Smooth muscle cell of the brain vasculature (primary cell): ENCODE measurements around the gene NDUFS6.
"Not testable (repeated sequence)": the region's sequence is repeated elsewhere in the genome, so short reads cannot be mapped to it uniquely, and the experiment has no call there.

Experiments used
- DNase-seq: peaks from one replicate; pipeline ENCODE4 v3.0.0-alpha.2; 2012; ENCODE audit warnings: low read depth, low spot score

The NDUFS6 gene

DNA sequence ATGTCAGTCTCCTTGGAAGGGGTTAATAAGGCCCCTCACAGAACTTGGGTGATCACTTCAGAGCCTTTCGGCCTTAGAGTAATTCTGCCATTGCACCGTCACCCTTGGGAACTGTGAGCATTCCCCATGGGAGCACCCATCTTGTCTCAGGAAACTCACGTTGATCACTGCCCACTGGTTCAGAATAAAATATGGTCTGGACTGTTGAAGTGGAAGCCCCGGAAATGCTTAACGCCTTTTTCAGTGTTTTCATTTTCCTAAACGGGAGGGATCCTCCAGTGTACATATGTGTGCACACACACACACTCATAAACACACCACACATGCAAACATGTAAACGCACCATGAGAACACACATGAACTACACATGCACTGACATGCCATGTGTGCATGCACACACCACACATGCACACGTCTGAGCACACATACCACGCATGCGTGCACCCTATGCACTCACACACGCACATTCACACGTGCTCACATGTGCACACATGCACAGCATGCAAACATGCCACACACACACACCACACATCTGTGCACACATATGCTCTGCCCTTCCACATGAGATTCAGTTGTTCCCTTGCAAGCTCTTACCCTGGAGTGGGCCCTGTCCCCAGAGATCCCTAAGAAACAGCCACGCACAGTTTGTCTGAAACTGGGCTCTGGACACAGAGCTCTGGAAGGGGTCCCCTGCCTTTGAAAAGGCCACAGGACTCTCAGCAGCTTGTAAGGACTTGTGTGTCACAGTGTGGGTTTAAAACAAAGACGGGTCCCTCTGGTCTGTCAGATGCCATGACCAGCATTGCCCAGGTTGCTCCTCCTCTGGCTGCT, 18.6 kb upstream of the NDUFS6 start:
- no peak for DNase-seq

DNA sequence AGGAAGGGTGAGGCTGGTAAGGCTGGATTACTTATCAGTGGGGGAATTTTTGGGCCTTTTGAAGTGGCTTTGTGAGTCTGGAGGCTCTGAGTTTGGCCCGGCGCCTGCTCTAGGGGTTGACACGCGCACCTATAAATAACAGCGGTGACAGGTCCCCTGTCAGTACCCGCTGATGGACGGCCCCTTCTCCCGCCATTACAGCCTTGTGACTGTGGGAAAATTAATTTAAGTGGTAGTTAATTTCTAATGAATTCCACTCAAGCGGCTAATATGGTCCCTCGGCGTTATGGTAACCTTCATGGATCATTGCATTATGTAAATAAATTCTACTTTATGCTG, 18.0 kb upstream of the NDUFS6 start:
- DNase-seq = no peak

DNA sequence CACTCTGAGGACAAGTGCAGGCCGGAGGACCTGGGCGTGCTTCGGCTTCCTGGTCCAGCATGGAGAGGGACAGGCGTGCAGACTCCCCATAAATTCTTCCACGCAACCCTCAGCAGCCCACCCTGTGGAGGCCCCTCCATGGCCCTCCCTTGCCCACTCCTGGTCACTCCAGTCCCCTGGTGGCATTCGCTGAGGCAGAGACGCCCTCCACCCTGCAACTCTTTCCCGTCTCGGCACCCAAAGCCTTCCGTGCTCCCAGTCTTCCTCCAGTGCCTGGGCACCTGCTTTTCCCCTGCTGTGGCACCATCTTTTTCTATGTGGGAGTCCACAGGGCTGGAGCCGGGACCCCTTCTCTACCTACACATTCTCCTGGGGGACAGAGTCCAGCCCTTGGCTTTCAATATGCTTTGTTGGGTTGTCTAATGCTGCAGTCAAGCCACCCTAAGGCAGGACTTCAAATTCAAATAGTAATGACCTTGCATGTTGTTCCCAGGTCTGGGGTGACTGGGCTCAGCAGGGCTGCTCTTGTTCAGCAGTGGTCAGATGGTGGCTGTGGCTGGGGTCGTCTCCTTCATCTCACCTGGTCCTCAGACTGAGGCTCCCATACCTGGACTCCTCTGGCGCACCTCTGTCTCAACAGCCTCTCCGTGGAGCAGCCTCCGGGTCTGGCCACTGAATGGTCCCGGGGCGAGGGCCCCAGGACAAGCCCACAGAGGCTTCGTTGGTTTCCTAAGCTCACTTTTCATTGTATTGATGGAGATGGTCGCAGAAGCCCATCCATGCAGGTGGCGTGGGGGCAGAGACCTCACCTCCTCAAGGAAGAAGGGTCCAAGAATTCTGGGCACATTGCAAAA, 16.8 kb upstream of the NDUFS6 start:
- DNase-seq = no peak

DNA sequence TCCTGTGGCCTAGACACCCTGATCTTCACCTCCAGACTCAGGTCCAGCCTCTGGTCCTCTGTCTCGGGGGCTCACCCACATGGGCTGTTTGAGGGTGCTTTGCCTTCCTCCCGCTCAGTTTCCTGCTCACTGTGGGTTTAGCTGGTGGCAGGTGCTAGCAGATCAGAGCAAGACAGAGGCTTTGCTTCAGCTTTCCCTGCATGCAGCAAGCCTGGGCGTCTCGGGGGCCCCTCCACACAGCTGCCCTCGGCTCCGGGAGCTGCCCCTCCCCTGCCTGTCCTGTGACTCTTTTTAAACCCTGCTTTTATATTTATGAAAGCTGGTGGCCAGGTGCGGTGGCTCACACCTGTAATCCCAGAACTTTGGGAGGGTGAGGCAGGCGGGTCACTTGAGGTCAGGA, 16.1 kb upstream of the NDUFS6 start:
- no peak for DNase-seq

DNA sequence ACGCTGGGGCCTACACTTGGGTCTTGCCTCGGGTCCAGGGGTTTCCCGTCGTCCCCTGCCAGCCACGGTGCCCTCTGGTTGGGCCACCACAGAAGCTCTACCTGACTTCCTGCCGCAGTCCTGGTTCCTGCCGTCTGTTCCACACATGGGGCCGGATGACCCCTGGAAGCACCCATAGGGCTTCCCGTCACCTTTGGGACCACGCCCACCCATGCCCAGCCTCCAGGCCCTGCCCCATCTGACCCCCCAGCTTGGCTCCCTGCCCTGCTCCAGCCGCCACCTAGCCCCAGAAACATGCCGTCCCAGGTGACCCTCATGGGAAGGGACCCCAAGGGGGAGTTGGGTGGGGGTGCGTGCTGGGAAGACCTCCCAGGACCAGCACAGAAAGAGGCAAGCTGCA, 15.2 kb upstream of the NDUFS6 start:
- DNase-seq = no peak

DNA sequence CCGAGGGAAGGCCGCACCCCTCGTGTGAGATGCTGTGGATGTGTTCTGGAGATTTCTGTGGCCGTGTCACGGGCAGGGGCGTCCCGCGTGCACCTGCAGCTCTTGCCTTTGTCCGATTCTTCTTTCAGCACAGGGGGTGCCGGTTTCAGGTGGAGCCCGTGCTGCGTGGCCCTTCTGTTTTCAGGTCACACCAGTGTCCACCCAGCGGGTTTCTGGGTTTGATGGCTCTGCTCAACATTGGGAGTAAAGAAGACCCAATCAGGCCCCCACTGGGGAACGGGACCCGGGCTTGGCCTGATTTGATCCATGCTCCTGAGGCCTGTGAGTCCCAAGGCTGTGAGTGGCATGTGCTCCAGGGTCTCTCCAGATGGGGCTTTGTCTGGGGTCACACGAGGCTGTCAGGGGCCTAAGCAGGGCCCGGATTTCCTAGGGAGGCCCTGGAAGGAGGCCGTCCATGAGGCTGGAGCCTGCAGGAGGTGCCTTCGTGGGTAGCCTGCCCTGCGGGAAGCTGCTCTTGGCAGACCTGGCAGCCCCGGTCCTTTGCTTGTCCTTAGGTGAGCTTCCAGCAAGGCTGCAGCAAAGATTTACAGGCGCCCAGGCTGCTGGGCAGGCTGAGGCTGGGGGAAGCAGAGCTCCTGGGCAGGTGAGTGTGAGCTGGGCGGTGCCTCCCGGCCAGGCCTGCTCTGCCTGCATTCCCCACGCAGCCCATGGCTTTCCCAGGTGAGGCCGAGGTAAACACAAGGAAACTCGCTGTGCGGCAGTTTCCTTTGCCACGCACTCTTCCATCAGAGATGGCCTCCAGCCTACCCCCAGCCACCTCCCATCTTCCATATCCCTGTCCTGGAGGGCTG, 14.4 kb upstream of the NDUFS6 start:
- DNase-seq = no peak

DNA sequence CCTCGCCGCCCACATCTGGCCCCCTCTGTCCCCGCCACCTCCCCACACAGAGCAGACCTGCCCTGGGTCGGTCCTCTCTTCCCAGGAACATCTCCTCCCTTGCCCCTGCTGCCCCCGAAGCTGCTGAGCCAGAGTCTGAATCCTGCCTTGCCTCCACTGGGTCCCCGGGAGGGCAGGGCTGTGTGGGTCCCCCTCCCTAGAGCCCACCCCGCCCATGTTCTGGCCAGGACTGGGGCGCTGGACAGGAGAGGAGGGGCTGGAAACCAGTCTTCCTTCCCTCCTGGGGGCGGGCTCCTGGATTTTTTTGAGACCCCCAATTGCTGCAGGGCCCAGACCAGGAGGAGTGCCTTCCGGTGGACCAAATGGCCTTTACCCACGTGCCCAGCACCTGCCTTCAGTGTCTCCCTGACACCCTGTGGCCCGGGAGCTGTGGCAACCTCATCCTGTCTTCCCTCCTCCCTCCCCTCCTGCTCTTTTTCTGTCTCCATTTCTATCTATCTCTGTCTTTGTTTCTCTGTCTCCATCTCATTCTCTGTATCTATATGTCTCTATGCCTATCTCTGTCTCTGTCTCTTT, 13.6 kb upstream of the NDUFS6 start:
- DNase-seq = no peak

DNA sequence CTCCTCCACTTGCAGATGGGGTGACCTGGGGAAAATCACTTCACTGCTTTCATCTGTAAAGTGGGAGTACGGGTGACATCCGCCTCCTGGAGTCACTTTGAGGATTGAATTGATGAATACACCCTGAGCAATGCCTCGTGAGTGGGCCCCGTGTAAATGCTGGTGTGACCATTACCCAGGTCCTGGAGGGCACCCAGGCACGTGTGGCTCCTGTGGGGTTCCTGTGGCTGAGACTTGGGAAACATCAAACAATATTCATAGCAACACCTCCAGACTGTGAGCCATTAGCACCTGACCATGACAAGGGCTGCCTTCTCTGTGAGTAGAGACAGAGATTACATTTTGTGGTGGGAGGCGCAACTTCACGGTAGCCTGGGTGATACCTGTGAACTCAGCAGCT, 13.0 kb upstream of the NDUFS6 start:
- DNase-seq = no peak

DNA sequence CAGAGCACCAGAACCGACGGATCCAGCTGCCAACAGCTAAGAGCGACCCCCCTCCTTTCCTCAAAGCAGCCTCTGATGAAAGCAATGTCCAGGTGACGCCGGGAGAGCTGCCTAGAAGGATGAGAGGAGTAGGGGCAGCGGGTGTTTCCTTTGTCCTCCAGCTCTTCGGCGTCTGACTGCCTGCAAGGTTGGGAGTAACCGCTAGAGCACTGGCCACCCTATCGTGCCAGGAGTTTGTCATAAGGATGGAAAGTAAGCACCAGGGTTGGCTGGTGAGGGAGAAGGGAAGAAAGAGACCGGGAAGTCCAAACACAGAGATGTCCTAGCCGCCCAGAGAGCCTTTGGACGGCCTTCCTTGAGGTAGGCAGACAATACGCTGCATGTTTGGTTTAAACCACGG, 12.4 kb upstream of the NDUFS6 start:
- DNase-seq = no peak

DNA sequence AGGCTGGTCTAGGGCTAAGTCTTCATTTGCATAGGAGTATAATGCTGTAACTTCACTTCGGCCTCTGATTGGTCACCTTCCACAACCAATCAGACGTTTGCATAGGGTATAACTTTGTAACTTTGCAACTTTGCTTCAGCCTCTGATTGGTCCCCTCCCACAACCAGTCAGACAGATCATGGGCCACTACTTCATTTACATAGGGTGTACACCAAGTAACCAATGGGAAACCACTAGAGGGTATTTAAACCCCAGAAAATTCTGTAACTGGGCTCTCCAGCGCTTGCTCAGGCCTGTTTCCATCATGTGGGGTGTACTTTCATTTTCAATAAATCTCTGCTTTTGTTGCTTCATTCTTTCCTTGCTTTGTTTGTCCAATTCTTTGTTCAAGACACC, 11.8 kb upstream of the NDUFS6 start:
- not testable (repeated sequence) for DNase-seq

DNA sequence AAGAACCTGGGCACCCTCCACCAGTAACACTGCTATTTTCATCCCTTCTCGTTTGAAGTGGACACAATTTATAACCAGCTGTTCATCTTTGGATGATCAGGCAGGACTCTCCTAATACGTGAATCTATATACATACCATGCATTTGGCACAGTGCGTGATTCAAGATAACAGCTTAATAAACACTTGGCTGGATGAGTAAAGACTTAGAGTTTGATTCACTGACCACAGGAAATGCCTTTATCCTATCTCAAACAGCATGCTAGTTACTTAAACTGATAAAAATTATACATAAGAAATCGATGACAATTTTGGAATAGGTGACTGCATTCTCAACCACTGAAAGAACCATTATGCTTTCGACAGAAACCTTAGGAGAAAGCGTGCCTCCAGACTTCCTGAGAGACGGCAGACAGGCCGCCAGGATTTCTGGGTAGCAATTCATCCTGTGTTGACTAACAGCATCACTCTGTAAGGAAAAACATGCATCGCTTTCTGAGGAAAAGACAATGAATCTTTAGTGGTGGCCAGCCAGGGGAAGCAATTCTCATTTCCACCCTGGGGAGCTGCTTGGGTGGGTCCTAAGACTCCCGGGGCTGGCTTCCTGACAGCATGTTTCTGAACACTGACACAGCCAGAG, 11.3 kb upstream of the NDUFS6 start:
- DNase-seq = no peak

DNA sequence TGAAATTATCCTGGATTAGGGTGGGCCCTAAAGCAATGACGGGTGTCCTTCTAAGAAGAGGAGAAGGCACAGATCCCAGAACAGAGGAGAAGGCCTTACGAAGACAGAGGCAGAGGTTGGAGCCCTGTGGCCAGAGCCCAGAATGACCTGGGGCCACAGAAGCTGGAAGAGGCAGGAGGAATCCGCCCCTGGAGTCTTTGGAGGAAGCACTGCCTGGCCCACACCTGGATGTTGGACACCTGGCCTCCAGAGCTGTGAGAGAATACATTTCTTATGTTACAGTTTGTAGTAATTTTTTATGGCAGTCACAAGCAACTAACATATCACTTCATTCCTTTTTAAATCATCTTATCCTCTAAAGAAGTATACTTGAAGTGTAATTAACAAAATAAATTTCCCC, 10.0 kb upstream of the NDUFS6 start:
- no peak for DNase-seq

DNA sequence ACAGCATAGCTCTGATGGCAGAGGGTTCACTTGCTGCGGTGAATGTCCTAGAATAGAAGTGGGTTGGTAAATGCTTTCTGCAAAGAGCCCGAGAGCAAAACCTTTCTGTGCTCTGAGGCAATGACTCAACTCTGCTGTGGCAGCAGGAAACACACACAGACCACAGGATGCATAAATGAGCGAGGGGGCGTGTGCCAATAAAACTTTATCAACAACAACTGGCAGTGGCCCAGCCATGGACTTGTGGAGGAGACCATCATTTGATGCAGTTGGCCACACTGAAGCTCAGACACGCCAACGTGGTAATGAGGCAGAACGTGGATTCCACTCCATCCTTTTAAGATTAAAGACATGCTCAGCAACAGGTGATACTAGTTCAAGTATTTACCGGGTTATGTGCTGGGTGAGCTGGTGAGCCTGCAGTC, 8.4 kb upstream of the NDUFS6 start:
- no peak for DNase-seq

DNA sequence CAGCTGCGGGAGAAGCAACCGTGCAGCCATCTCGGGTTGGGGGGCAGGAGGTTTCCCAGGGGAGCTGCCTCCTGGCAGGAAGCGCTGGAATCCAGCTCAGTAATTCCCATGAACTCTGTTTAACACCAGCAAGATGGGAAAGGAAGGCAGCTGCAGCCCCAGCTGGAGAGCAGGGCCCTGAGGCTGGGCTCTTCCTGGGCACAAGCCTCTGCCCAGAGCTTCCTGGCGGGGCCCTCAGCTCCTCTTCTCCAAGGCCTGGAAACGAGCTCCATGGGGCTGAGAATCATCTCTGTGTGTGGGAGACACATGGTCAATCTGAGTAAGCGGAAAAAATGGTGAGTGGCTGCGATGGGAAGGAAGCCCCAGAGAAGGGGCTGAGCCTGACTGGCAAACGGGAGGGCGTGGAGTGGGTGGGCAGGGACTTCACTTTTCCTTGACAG, 7.9 kb upstream of the NDUFS6 start:
- DNase-seq = no peak

DNA sequence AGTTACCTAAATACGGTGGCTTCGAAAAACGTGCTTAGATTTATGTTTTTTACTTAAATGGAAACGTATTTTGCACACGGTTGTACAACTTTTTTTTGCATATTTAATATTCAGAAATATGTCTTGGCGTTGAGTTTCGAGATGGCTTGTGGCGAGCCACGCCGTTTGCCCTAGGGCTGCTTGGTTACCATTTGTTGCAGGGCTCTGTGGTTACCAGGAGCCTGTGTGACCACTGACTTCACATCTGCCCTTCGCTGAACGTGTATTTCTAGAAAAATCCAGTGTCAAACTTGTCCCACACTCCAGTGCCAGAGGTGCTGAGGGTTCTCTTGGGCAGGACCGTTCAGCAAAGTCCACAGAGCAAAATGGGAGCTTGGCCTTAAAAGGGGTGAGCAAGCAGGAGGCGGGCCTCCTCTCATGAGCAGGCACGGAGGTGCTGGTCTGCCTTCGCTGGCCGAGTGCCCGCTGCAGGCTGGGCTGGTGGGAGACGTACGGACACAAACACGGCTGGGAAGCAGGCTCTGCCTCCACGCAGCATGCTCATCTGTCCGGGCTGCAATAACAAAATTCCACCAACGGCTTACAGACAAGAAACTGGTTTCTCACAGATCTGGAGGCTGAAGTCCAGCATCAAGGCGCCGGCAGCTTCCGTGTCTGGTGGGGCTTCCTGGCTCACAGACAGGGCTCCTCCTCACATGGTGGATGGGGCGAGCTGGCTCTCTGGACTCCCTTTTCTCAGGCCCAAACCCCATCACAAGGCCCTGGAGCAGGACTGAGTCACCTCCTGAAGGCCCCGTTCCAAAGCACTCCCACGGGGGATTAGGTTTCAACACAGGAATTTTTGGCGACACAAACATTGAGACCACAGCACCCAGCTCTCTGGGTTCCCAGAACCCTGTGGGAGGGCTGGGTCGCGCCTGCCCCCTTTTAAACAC, 7.0 kb upstream of the NDUFS6 start:
- DNase-seq = no peak

DNA sequence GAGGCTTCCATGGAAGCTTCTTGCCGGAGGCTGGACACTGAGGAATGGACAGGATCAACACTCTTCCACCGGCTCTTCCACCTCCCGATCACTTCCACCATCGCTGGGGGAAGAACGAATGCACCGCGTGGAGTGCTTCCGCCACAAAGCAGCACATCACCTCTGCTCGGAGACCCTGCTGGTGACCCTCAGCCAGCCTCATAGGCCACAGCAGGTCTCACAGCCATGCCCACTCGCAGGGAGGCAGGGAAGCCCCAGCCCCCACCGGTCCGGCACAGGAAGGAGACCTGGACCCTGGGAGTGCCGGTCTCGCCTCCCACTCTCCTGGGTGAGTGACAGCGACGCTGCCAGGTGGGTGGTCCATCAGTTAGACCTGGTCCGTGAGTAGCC, 6.3 kb upstream of the NDUFS6 start:
- DNase-seq = no peak

DNA sequence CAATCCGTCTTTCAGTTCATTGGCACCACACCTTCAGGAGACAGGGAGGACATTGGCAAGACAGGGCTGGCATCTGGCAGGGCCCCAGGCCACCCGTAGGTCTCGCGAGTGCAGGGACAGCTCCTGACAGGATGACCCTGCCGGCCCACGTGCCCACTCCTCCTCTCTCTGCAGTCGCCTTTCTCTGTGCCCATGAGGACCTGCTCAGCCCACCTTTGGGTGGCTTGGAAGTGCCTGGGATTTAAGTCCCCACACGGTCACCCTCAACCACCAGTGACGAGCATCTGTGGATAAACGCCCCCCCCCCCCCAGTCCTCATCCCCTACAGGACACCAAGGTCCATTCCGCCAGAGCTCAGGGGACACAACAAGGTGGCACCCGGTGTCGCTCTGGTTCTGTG, 5.7 kb upstream of the NDUFS6 start:
- no peak for DNase-seq

DNA sequence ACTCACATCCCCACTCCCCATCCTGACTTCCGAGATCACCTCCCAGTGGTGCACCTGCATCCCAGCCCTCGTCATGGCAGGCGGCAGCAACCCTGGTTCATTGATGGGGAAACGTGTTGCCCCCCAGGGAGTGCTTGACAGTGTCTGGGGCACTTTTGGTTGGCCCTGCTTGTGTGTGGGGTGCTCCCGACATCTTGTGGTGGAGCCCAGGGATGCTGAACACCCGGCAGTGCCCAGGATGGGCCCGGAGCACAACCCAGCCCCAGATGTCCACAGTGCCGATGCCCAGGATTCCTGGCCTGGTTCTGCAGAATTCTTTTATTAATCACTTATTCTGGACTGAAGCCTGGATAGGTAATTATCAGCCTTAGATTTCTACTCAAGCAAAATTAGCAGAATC, 5.3 kb upstream of the NDUFS6 start:
- no peak for DNase-seq

DNA sequence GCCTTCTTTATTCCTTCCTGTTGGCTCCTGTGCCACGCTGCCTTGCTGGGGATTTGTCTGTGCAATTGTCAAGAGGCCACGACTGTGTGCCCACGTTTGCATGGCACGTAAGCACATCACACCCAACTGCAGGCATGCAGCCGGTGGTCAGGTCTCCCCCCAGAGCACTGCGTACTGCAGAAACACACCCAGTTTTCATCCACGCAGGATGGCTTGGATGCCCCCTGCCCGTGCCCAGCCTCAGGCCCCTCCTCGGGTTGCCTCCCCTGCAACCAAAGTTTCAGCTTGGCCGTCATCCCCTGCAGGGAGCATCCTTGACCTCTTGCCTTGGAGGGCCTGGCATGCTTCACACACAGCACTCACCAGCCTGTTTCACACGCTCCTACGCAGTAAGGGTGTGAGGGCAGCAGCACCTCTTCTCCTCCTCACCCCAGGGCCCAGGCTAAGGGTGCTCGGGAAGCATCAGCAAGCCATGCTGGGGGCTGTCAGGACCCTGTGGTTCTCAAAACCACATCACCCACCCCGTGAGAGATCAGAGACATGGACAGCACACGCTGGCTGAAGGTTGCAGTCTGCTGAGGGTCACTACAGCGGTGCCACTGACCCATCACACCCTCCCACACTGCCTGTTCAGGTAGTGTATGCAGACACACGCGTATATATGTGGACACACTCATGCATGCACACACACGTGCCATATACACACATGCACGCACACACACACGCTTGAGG, 4.7 kb upstream of the NDUFS6 start:
- no peak for DNase-seq
